CD4-positive, CD25-positive, alpha-beta regulatory T cell (primary cell): ENCODE data around the gene PRDM10. TPM values are rescaled to one million over a fixed set of nuclear protein-coding genes. Genes with fewer than 3 reads are reported as not detected.
"Not testable (repeated sequence)": the region's sequence is repeated elsewhere in the genome, so short reads cannot be mapped to it uniquely, and the experiment has no call there.

Experiments
- ATAC-seq, 2 donors: fragments of 150-1000 bp; cut with Tn5 transposase; one replicate each; pipeline ENCODE4 v1.10.0; 2021; ENCODE audit warnings: low read depth in 2 of 2, moderate number of reproducible peaks in 2 of 2, moderate library complexity in 1 of 2
- DNase-seq, 3 donors: peaks; one replicate each; pipeline versions ENCODE4 v3.0.0 to v3.0.0-alpha.2; 2012 to 2022; ENCODE audit warnings: mixed read lengths in 1 of 3
- H3K27ac ChIP-seq: one replicate; pipeline ENCODE4 v1.7.0; 2013; ENCODE audit warnings: mild to moderate bottlenecking, low read length; ENCODE audit not compliant: insufficient read depth, poor library complexity, severe bottlenecking
- H3K27me3 ChIP-seq: one replicate; pipeline ENCODE4 v1.7.0; 2013; ENCODE audit warnings: low read length; ENCODE audit not compliant: control insufficient read depth, insufficient read depth
- H3K36me3 ChIP-seq: one replicate; pipeline ENCODE4 v1.7.0; 2013; ENCODE audit warnings: mild to moderate bottlenecking, low read length, moderate library complexity; ENCODE audit not compliant: control insufficient read depth, insufficient read depth
- H3K4me1 ChIP-seq: 2 replicates; pipeline ENCODE4 v1.7.0; 2013; ENCODE audit warnings: mild to moderate bottlenecking, low read length; ENCODE audit not compliant: insufficient read depth, control insufficient read depth, poor library complexity, severe bottlenecking
- H3K4me3 ChIP-seq: one replicate; pipeline ENCODE4 v1.7.0; 2013; ENCODE audit warnings: low read depth, mild to moderate bottlenecking, low read length, moderate library complexity
- H3K9me3 ChIP-seq, 2 experiments: 1 replicate in 1 of 2; 2 replicates in 1 of 2; pipeline ENCODE4 v1.7.0; 2013; ENCODE audit warnings: low read length in 2 of 2, mild to moderate bottlenecking in 1 of 2, moderate library complexity in 1 of 2; ENCODE audit not compliant: control insufficient read depth in 2 of 2
- H3K27ac Mint-ChIP-seq, 3 donors: one replicate each; pipeline ENCODE4 v1.8.0; 2020 to 2022; ENCODE audit warnings: mild to moderate bottlenecking in 3 of 3, mixed read lengths in 3 of 3, moderate library complexity in 2 of 3
- H3K27me3 Mint-ChIP-seq: one replicate; pipeline ENCODE4 v1.8.0; 2022; ENCODE audit warnings: mild to moderate bottlenecking, mixed read lengths
- H3K36me3 Mint-ChIP-seq: one replicate; pipeline ENCODE4 v1.8.0; 2020; ENCODE audit warnings: mixed read lengths
- H3K4me1 Mint-ChIP-seq, 4 donors: one replicate each; pipeline ENCODE4 v1.8.0; 2020 to 2022; ENCODE audit warnings: mixed read lengths in 4 of 4, mild to moderate bottlenecking in 1 of 4
- H3K4me3 Mint-ChIP-seq, 4 donors: one replicate each; pipeline ENCODE4 v1.8.0; 2020 to 2022; ENCODE audit warnings: mild to moderate bottlenecking in 4 of 4, mixed read lengths in 4 of 4, moderate library complexity in 3 of 4
- H3K9me3 Mint-ChIP-seq, 7 donors: one replicate each; pipeline ENCODE4 v1.8.0; 2020 to 2022; ENCODE audit warnings: mixed read lengths in 7 of 7, mild to moderate bottlenecking in 3 of 7, moderate library complexity in 2 of 7
- polyA plus RNA-seq, 4 donors: library from polyadenylated mRNA; unstranded; fragments of 300-500 nt; fragmentation: Illumina TruSeq; gene quantifications; one replicate each; pipeline ENCODE4 v1.2.3, GENCODE V29; 2021
- total RNA-seq: library from RNA; stranded (reverse); gene quantifications from one replicate; pipeline ENCODE4 v1.2.3, GENCODE V29; 2022

The PRDM10 gene
- total and polyA plus RNA-seq, 5 donors from 2014 or later, result 2.6 to 15.8 (median 2.8) TPM

DNA sequence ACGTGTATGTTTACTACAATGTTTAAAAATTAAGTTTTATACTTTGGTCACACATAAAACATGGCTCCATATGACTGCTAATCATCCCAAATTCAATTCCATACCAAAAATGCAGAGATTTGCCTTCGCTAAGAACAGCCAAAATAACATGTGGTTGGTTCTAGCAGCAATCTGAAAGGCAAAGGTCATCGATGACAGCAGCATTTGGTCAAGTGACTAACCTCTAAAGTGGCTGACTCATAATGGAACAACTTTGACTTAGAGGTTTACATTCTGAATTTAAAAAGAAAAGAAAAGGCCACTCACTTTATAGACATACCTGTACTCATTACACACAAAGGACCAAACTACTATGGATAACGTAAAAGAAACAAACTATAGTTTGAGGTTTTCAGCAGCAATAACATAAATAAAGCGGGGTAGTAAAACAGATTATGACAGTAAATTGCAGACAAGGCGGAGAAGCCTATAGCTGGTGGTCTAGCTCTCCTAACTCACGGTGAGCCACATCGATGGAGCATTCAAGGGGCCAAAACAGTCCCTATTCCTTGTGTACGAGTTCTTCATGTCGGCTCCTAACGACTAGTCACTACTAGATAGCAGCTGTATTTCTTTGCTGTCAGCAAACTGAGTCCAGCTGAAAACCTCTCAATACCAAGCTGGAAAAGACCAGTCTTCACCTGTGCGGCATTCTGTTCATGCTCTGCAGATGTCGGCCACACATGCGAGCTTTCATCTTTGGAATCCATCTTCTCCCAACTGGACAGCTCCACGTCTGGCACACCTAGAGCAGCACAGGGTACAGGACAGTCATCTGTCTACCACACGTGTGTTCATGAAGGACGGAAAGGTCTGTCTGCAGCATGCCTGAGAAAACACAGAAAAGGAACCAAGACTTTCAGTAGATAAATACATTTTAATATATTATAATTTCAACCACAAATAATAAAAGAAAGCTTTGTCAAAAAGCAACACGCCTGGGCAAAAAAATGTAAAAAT is 42.1 kb downstream of the PRDM10 start:
- no peaks in the 10 kb centered on the region for H3K9me3 ChIP-seq
- Mint-ChIP-seq H3K4me1 (peaks cover 0 to 5% (median 0%) of the 10 kb centered on the region in 4 donors), H3K27ac (peak overlapping the region in 1 of 3 donors; percentile 79), H3K4me3 (no peak overlapping the region), H3K27me3 (no peaks in the 10 kb centered on the region), H3K36me3 (peaks cover 26% of the 10 kb centered on the region), H3K9me3 (no peaks in the 10 kb centered on the region)
- no peak overlapping the region for H3K4me3 ChIP-seq
- H3K36me3 ChIP-seq, result peaks cover 20% of the 10 kb centered on the region
- peak in 1 of 3 donors; percentile 51 for DNase-seq
- H3K4me1 ChIP-seq, result no peaks in the 10 kb centered on the region
- H3K27me3 ChIP-seq, result no peaks in the 10 kb centered on the region
- ATAC-seq, result no peak
- no peak overlapping the region for H3K27ac ChIP-seq

DNA sequence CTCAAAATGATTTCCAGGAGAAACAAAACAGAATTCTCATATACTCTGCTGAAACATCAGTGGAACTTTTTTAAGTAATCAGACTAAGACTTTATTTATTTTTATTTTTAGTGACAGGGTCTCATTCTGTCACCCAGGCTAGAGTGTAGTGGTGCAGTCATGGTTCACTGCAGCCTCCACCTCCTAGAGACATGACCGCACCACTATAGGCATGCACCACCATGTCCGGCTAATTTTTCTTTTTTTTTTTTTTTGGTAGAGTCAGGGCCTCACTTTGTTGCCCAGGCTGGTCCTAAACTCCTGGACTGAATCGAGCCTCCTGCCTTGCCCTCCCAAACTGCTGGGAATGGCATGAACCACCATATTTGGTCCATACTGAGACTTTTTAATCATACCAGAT is 42.9 kb downstream of the PRDM10 start:
- Mint-ChIP-seq H3K27me3 (no peaks in the 10 kb centered on the region), H3K27ac (no peak overlapping the region), H3K4me1 (peaks cover 0 to 3% (median 0%) of the 10 kb centered on the region in 4 donors), H3K9me3 (no peaks in the 10 kb centered on the region), H3K4me3 (no peak overlapping the region), H3K36me3 (peaks cover 34% of the 10 kb centered on the region)
- DNase-seq, result no peak
- no peak for ATAC-seq
- Histone ChIP-seq H3K36me3 (peaks cover 23% of the 10 kb centered on the region), H3K27ac (no peak overlapping the region), H3K4me3 (no peak overlapping the region), H3K4me1 (no peaks in the 10 kb centered on the region), H3K27me3 (no peaks in the 10 kb centered on the region), H3K9me3 (no peaks in the 10 kb centered on the region)

DNA sequence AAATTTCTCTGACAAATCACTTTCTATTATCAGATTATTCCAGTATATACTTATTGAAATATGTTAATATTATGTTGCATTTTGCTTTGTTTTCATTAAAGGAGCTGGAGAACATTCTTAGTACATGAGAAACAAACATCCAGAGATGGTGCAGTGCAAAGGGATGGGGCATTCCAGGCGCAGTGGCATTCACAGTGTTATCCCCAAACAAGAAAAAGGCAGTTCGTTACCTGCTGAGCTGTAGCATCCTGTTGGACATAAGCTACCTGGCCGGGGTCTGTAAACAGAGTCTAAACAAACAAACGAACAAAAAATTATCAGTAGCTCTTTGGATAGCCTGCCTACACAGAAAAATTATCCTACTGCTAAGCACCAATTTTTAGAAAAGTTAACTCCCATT is 47.4 kb downstream of the PRDM10 start:
- H3K4me1 Mint-ChIP-seq, result no peaks in the 10 kb centered on the region
- H3K4me3 ChIP-seq, result no peak overlapping the region
- H3K4me3 Mint-ChIP-seq, result no peak overlapping the region
- H3K9me3 ChIP-seq, result no peaks in the 10 kb centered on the region
- H3K4me1 ChIP-seq, result no peaks in the 10 kb centered on the region
- H3K36me3 Mint-ChIP-seq, result peaks cover 40% of the 10 kb centered on the region
- H3K27me3 ChIP-seq, result no peaks in the 10 kb centered on the region
- DNase-seq, result no peak
- H3K36me3 ChIP-seq, result peaks cover 18% of the 10 kb centered on the region
- H3K9me3 Mint-ChIP-seq, result no peaks in the 10 kb centered on the region
- no peaks in the 10 kb centered on the region for H3K27me3 Mint-ChIP-seq
- no peak overlapping the region for H3K27ac Mint-ChIP-seq
- no peak overlapping the region for H3K27ac ChIP-seq
- no peak for ATAC-seq

DNA sequence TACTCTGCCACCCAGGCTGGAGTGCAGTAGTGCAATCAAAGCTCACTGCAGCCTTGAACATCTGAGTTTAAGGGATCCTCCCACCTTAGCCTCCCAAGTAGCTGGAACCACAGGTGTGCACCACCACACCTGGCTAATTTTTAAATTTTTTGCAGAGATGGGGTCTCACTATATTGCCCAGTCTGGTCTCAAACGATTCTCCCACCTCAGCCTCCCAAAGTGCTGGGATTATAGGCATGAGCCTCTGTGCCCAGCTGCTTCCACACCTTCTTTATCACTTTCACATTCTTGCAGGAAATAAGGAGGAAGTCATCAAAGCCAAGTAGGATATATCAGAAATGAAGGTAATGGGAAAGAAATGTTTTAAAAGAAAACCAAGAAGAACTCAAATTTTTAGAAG is 47.9 kb downstream of the PRDM10 start:
- not testable (repeated sequence) for DNase-seq, H3K9me3 ChIP-seq, H3K27me3 ChIP-seq, H3K4me3 ChIP-seq, H3K27ac Mint-ChIP-seq, H3K9me3 Mint-ChIP-seq, H3K27ac ChIP-seq, ATAC-seq, H3K4me1 ChIP-seq, H3K4me1 Mint-ChIP-seq, H3K27me3 Mint-ChIP-seq, H3K4me3 Mint-ChIP-seq
- peaks cover 18% of the 10 kb centered on the region for H3K36me3 ChIP-seq
- peaks cover 37% of the 10 kb centered on the region for H3K36me3 Mint-ChIP-seq

DNA sequence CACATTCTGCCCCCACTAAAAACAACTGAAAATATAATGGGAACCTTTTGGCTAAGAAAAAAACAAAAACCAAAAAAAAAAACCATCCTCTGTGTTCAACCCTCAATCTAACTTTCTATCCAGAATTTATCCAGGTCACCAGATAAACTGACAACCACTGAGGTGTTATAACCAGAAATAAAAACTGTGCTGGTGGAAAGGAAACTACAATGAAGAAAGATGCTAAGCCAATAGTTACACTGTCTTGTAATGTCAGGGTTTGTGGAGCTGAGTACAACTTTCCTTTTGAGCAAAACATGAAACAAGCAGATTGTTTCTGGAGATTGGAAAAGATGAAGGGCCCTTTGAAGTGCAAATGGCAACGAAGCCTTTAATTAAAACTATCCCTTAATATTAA is 50.8 kb downstream of the PRDM10 start:
- DNase-seq (no peak), ATAC-seq (no peak)
- Mint-ChIP-seq H3K27me3 (no peaks in the 10 kb centered on the region), H3K9me3 (no peaks in the 10 kb centered on the region), H3K36me3 (peaks cover 42% of the 10 kb centered on the region), H3K4me3 (no peak overlapping the region), H3K4me1 (peaks cover 0 to 5% (median 0%) of the 10 kb centered on the region in 4 donors), H3K27ac (no peak overlapping the region)
- Histone ChIP-seq H3K27ac (no peak overlapping the region), H3K4me1 (no peaks in the 10 kb centered on the region), H3K9me3 (no peaks in the 10 kb centered on the region), H3K4me3 (no peak overlapping the region), H3K36me3 (peaks cover 11% of the 10 kb centered on the region), H3K27me3 (no peaks in the 10 kb centered on the region)

DNA sequence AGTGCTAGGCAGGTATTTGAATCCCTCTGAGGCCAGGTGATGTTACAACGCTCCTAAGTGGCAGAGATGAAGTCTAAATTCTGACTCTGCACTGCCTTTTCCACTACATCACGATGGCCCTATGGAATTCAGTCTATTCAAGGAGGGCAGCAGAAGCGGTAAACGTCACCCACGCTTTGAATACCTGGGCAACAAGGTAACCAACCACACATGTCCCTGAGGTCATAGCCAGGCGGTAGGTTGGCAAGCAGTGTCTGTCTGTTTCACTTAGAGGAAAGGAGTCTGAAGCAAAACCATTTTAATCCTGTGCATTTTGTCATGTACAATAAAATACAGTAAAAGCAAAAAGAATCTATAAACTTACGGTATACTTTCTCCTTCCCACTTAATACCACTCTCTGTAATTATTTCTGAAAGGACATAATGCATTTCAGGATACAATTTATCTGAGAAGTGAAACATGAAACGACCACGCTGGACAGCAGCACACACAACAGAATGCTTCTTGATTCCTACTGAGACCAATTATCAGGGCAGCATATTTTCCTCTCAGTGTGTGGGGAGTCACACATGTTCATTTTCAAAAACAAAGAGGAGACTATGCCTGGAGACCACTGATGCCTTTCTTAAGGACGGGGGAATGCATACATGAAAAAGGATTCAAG is 51.3 kb downstream of the PRDM10 start:
- peaks cover 47% of the 10 kb centered on the region for H3K36me3 Mint-ChIP-seq
- Histone ChIP-seq H3K9me3 (no peaks in the 10 kb centered on the region), H3K4me3 (no peak overlapping the region), H3K27ac (no peak overlapping the region), H3K36me3 (peaks cover 13% of the 10 kb centered on the region), H3K27me3 (no peaks in the 10 kb centered on the region), H3K4me1 (no peaks in the 10 kb centered on the region)
- DNase-seq (no peak), ATAC-seq (no peak)
- H3K4me1 Mint-ChIP-seq, result peaks cover 0 to 5% (median 0%) of the 10 kb centered on the region in 4 donors
- no peaks in the 10 kb centered on the region for H3K9me3 Mint-ChIP-seq
- H3K27ac Mint-ChIP-seq, result no peak overlapping the region
- no peaks in the 10 kb centered on the region for H3K27me3 Mint-ChIP-seq
- H3K4me3 Mint-ChIP-seq, result no peak overlapping the region

DNA sequence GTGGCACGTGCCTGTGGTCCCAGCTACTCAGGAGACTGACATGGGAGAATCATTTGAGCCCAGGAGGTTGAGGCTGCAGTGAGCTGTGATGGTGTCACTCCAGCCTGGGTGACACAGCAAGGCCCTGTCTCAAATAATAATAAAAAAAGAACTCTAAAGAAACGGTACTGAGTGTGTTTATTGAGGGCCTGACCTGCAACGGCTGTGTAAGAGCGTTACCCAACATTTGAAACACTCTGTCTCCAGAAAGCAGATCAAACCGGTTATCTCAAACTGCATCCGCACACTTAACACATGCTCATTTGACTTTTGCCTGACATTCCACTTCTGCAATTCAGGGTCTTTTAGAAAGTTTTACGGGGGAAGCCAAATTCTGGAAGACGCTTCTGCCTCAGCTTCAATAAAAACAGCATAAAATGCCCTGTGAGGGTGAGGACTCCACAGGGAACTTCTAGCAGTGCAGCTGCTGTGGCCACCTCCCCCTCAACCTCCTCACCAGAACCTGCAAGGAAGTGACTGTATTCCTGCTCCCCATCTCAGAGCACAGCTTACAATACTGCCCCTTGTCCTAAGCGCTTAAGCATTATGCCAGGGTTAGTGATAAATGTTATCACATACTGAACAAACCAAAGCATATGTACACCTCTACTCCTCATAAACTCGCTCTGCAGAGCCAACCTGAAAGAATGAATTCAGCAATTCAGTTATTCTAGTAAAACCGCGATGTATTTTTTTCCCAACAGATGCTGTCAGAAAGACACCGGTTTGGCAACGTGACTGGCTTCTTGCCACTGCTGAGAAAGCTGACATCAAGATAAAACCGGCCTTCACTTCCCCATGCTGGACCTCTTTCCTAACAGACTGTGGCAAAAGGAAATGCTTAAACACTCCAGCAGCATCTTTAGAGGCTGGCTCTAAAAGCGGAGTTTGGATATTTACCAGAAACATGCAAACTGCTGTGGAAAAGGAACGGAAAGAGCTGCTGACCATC is 52.2 kb downstream of the PRDM10 start:
- H3K4me1 ChIP-seq, result no peaks in the 10 kb centered on the region
- DNase-seq (no peak), ATAC-seq (no peak)
- no peak overlapping the region for H3K27ac ChIP-seq
- Mint-ChIP-seq H3K4me1 (peaks cover 0 to 5% (median 0%) of the 10 kb centered on the region in 4 donors), H3K4me3 (no peak overlapping the region), H3K27ac (peak overlapping the region in 2 of 3 donors; percentile 28 to 81), H3K9me3 (peaks cover 0 to 1% (median 0%) of the 10 kb centered on the region in 7 donors), H3K36me3 (peaks cover 44% of the 10 kb centered on the region), H3K27me3 (no peaks in the 10 kb centered on the region)
- peaks cover 14% of the 10 kb centered on the region for H3K36me3 ChIP-seq
- H3K4me3 ChIP-seq, result no peak overlapping the region
- H3K27me3 ChIP-seq, result no peaks in the 10 kb centered on the region
- H3K9me3 ChIP-seq, result no peaks in the 10 kb centered on the region
